ENCODE results near the gene DYSF.
A peak's percentile ranks its signal among the peaks of the same experiment; 100 is the strongest.

The DYSF gene

DNA sequence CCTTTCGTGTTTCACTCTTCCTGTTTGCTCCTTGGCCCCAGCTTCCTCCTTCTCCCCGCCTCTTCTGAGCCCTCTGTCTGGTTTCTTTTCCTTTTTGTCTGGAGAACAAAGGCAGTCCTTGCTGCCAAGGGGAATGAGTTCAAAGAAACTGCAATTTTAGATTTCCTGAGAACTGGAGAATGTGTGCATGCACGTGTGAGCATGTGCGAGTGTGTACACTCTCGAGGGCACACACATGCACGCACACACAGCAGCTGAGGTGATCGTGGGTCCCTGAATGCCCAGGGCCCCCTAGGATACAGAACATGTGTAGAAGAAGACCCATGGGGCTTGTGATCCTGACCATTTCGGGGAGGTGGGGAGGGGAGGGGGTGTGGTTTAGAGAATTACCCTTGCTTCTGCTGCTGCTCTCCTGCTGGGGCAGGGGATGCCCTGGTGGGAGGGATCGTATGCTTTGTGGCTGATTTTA lies 151.8 kb downstream of the DYSF start:
- peak; percentile 1 for DNase-seq

- DNase-seq = no peak
Observed at GRCh38 chr2:71605781-71606241, 152.4 kb downstream of the DYSF start.

- DNase-seq = no peak
Observed at GRCh38 chr2:71606244-71606643, 152.9 kb downstream of the DYSF start.

DNA sequence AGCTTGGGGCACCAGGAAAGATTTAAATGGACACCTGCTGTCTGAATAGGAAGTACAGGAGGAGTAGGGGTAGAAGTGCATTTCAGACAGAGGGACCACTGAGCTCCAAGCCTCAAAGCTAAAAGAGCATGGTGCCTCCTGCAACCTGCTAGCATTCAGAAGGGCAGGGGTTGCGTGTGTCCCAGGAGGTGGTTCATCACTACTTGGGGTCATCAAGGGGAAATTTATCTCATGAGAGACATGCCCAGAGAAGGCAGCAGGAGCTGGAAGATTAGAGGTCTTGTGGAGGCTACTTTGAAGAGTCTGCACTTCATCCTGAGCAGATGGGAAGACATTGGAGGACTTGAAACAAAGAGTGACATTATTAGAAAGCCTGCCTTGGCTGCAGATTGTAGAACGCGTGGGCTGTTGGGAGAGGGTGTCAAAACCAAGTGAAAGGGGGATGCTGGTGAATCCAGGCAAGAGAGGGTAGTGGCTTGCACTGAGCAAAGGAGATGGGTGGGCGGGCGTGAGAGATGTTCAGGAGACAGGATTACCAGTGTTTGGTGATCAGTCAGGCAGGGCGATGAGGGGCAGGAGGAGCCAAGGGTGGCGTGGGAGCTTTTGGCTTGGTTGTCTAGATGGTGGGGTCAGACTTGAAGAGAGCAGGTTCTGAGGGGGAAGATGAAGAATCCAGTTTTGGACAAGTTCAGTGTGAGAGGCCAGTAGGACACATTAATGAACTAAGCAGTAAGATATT lies 154.0 kb downstream of the DYSF start:
- DNase-seq = no peak

- DNase-seq = peak; percentile 1
Observed at GRCh38 chr2:71608034-71608433, 154.7 kb downstream of the DYSF start.

DNA sequence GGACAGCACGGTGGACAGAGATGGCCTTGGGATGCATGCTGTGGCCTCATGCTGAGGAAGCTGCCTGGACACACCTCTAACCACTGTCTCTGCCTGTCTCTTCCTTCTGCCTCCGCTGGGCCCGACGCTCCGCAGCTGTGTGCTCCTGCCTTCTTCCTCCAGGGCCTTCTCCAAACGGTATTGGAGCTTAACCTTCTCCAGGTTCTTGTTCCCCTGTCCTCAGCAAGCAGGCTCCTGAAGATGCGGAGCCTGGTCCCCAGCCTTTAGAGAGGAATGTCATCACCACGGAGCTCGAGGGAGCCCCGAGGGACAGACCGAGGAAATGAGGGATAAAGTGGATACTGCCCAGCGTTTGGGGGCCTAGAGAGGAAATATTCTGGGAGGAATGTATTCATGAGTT lies 155.1 kb downstream of the DYSF start:
- no peak for DNase-seq

- DNase-seq = peak; percentile 3
Observed at GRCh38 chr2:71609029-71609428, 155.7 kb downstream of the DYSF start.

DNA sequence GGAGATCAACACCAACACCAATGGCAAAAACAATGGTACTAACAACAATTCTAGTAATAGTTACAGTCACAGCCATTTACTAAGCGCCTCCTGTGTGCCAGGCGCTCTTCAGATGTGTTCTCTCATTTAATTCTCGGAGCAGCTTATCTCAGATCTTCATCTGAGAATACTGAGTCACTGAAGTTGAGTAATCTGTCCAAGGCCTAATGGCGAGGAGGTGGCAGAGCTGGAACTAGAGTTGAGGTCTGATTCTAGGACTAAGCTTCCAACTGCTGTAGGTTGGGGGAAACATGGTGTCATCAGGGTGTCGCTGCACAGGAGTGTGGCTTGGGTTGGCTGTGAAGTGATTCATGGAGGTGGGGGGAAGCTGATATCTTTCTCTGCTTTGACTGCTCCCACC lies 156.1 kb downstream of the DYSF start:
- DNase-seq = no peak

- DNase-seq = no peak
Observed at GRCh38 chr2:71609958-71610357, 156.6 kb downstream of the DYSF start.

DNA sequence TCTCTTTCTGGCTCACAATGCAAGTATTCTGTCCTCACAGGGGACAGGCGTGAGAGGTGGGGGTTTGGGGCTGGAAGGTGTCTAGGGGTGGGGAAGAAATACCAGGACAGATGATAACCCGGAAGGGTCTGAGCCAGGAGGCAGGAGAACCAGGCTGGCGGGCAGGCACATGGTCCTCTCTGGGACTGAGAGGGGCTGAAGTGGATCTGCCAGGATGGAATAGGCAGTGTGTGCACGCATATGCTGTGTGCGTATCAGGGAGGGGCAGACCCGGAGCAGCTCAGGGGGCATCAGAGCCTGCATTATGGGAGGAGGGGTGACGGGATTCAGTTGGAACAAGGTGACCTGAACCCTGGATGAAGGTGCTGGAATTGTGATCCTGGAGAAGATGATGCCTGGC lies 157.3 kb downstream of the DYSF start:
- DNase-seq = no peak

DNA sequence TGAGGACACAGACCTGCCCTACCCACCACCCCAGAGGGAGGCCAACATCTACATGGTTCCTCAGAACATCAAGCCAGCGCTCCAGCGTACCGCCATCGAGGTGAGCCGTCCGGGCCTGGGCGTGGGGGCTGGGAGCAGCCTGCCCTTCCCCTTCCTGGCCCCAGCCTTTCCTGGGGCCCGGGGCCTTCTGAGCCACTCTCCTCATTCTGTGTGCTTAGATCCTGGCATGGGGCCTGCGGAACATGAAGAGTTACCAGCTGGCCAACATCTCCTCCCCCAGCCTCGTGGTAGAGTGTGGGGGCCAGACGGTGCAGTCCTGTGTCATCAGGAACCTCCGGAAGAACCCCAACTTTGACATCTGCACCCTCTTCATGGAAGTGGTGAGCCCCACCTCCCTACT lies 157.9 kb downstream of the DYSF start:
- DNase-seq = no peak

- no peak for DNase-seq
Observed at GRCh38 chr2:71611781-71612527, 158.6 kb downstream of the DYSF start.

DNA sequence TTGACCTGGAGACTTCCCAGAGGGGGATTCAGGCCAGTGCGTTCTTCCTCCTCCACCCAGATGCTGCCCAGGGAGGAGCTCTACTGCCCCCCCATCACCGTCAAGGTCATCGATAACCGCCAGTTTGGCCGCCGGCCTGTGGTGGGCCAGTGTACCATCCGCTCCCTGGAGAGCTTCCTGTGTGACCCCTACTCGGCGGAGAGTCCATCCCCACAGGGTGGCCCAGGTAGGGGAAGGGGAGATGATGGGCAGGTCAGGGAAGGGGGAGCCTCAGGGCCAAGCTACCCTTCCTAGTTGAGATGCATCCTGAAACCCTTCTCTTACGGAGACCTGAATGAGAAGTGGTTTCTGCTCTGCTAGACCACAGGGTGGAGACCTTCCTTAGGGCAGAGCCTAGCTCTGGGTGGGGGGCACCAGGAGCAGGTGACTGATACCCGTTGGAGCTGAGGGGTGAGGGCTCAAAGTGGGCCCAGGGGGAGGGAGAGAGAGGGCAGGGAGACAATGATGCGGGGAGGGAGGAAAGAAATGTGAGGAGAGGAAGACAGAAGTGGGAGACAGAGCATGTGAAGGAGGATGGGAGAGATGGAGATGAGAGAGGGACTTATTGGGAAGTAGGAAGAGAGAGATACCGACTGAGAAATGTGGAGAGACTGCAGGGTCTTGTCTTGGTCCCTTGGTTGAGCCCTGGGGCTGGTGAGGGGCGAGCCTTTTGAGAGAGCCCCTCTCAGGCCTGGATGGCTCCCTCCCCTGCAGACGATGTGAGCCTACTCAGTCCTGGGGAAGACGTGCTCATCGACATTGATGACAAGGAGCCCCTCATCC lies 159.4 kb downstream of the DYSF start:
- no peak for DNase-seq

GRCh38 chr2:71613403-71613952 lies 160.1 kb downstream of the DYSF start:
- no peak for DNase-seq

- no peak for DNase-seq
Observed at GRCh38 chr2:71613953-71614925, 160.9 kb downstream of the DYSF start.

- DNase-seq = no peak
Observed at GRCh38 chr2:71614976-71615766, 161.8 kb downstream of the DYSF start.

DNA sequence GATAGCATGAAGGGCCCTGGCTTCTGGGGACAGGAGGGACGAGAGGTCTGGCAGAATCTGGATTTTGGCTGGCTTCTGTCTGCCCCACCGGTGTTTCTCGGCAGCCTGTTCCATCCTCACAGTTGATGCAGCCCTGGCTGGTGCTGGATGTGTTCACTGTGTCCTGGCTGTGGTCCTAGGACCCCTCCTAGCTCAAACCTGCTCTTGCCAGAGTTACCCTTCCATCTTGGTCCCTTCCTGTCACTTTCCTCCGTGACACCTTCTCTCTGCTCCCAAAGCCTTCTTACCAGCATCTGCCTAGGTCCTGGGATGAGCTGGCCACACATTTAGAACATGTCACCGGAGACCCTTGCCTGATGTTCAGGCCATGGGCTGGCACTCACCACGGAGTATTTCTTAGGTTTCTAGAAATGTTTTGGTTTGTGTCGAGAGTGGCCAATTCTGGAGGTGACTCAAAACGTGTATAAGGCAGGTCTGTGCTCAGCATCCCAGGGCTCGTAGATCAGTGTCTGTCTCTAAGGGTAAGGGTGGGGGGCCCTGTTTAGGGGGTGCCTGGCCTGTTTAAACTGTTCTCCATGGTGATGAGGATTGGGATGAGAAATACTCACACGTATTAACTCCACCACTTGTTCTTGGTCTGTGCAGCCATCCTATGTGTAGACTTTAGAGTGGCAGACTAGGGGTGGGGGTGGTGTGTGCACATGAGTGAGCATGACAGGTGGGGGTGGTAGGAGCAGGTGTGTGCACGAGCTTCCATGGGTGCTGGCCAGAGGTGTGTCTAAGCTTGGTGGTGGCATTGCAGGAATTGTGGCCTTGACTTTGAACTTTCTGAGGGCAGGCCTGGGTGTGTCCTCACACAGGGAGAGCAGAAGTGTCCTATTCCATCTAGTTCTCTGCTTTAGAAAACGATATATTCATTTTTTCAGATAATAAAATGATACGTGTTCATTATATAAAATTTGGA lies 162.7 kb downstream of the DYSF start:
- DNase-seq = no peak

DNA sequence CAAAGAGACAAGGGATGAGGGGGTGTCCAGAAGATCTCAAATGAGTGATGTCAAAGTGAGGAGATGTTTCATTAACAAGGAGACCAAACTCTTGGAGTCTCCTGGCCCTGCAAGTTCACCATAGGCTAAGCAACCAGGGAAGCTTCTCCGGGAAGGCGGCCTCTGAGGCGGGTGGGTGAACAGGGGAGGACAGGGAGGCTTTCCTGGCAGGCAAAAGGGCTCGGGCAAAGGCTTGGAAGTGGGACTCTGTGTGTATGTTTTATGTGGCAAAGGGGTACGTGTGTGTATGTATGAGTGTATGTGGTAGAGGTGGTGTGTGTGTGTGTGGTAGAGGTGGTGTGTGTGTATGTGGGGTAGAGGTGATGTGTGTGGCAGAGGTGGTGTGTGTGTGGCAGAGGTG lies 163.9 kb downstream of the DYSF start:
- DNase-seq = no peak

DNA sequence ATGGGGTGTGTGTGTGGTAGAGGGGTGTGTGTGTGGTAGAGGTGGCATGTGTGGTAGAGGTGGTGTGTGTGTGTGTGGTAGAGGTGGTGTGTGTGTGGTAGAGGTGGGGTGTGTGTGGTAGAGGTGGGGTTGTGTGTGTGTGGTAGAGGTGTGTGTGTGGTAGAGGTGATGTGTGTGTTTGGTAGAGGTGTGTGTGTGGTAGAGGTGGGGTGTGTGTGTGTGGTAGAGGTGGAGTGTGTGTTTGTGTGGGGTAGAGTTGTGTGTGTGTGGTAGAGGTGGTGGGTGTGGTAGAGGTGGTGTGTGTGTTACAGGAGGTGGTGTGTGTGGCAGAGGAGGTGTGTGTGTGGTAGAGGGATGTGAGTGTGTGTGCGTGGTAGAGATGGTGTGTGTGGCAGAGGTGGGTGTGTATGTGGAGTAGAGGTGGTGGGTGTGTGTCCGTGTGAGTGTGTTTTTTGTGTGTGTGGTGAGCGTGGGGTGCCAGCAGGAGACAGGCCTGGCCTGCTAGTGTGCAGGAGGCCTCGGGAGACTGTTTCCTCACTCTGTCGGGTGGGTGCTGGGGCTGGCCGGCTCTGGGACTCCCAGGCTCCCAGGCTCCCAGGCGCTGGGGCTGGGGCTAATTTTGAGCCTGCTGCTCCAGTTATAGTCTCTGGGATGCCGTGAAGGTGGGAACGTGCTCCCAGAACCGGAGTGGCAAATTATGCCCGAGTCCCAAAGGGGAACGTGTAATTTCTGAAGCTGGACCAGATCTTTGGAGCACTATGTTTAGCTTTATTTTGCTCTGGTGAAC lies 165.2 kb downstream of the DYSF start:
- DNase-seq = no peak

Data from activated naive CD4-positive, alpha-beta T cell treated with anti-CD3 and anti-CD28 coated beads, Interleukin-2, amount 50 U/mL, for 16 hours (primary cell).